GOT3 (cell line): ENCODE measurements around the gene HRK.
"Not testable (repeated sequence)": the region's sequence is repeated elsewhere in the genome, so short reads cannot be mapped to it uniquely, and the experiment has no call there.

Experiments used
- DNase-seq: peaks from one replicate; lab custom pipeline; 2025; ENCODE audit warnings: mixed read lengths; lab: John Stamatoyannopoulos, UW

HRK gene

DNA sequence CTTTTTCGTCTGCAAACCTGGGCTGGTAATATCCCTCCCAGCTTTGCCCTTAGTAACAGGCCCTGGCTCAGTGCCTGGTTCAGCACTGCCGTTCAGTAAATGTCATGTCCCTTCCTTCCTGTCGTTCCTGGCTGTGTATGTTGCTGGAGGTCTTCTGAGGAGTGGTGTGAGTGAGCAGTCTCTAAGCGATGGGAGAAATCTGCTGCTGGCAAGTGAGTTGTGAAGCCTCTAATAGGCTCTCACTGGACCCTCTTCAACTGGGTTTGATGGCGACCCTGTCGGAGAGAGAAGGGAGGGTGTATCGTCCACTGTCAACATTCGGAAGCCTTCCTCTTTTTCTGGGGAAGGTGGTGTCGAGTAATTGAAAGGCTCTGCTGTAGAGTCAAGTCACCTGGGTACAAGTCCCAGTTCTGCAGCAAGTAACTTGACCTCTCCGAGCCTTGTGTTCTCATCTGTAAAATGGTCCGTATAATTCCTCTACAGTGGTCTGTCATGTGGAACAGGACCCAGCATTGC lies 62.8 kb downstream of the HRK start:
- no peak for DNase-seq

DNA sequence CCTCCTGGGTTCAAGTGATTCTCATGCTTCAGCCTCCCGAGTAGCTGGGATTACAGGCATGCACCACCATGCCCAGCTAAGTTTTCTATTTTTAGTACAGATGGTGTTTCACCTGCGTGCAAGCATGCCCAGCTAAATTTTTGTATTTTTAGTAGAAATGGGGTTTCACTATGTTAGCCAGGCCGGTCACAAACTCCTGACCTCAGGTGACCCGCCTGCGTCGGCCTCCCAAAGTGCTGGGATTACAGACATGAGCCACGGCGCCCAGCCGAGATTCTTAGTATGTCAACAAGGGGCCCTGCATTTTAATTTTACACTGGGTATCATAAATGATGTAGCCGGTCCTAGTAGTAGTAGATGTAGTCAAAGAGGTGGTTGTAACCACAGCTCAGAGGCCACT lies 66.5 kb downstream of the HRK start:
- not testable (repeated sequence) for DNase-seq

DNA sequence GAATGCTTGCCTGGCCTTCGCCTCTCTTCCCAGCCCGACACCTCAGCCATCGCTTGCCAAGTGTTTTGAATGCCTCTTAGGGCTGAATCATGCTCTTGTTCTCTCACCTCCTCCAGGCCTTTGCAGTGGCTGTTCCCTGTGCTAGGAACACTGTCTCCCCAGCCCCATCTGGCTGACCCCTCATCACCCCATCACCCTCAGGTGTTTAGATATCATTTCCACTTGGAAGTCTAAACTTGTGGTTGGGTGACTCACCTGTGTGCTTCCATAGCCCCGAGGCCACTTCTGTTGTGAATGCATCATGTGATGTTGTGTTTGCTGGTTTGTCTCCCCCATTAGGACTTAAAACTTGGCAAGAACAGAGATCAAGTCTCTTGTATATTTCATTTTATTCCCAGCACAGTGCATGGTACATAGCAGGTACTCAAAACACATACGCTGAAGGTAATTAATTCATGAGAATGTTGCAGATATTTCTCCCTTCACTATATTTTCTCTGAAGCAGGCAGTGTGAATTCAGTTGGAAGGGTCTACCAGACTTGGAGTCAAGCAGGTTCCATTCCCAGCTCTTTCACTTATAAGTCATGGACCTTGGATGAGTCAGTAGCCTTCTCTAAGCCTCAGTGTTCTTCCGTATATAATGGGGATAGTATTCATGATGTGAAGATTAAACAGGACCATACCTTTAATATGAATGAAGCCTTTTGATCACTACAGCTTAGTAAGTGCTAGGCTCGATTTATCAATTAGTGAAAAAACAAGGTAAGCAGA lies 67.8 kb downstream of the HRK start:
- no peak for DNase-seq

DNA sequence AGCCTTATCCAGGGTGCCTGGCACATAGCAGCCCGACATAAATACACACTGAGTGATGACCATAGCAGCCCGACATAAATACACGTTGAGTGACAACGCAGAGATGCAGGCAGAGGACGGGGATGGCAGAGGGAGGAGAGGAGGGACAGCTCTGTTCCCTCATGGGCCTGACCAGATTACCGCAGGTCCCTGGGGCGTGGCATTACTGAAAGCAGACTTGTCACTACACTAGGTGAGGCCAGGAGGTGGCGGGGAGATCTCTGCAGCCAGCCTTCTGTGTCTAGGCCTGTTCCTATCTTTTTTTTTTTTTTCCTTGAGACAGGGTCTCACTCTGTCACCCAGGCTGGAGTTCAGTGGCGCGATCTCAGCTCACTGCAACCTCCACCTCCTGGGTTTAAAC lies 69.0 kb downstream of the HRK start:
- DNase-seq: no peak

DNA sequence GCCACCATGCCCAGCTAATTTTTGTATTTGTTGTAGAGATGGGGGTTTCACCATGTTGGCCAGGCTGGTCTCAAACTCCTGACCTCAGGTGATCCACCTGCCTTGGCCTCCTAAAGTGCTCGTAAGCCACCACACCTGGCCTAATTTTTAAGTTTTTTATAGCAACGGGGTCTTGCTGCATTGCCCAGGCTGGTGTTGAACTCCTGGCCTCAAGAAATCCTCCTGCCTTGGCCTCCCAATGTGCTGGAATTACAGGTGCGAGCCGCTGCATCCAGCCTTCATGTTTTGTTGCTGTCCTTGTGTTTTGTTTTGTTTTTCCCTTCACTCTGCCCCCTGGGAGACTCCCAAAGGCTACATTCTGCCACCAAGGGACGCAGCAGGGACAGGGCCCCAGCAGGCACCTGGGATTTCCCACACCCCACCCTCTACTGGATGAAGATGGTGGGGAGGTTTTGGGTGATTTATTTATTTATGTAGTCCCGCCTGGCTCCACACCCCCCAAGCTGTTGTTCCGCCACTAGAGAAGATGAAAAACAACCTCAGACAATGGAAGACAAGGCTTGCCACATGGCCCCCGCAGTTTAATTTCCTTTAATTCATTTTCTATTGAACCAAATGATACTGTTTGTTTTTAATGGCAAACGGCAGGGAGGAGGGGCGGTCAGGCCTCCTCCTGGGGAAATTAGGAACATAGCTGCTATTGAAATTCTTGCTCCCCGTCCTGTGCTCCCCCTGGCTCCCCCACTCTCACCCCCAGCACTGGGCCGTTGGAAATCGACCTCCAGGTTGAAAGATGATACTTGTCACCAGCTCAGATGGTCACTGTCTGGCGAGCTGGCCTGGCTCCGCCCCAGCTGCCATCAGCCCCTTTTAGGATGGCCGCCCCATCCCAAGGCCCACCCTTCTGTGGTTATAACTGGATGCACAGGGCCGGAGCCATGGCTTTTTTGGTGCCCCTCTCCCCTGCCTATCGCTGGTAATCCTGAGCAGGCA lies 72.8 kb downstream of the HRK start:
- no peak for DNase-seq

DNA sequence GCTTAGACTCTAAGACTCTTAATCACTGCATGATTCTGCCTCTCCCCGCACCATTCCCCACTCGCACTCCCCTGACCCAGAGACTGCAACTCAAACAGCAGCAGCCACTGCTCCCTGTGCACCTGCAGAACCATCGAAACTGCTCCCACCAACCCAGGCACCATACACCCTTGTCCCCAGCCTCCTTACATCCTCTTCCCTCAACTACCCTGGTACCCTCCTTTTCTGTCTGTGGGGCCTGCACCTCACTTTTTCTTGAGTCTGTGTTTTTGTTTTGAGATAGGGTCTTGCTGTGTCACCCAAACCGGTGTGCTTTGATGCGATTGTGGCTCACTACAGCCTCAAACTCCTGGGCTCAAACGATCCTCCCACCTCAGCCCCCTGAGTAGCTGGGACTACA lies 73.7 kb downstream of the HRK start:
- DNase-seq: no peak

DNA sequence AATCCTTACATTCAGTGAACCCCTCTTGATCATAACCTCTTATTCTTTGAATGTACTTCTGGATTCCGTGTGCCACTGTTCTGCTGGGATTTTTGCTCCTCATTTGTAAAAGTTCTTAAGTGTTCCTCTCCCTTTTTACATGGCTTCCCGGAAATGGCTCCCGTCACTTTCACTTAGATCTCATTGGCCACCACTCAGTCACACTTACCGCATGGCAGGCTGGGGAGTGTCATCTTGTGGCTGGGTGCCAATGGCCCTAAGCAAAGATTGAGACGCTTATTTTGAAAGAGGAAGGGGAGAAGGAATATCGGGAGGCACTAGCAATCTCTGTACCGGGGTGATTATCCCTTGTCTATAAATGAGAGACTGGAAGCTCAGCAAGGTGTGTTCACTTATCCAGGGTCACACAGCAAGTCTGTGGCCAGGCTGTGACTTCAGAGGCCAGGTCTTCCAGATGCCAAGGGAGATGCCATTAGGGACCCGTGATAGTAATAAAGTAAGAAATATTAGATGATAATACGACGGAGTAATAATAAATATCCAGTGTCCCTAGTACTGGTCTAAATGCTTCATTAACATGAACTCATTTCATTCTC lies 74.3 kb downstream of the HRK start:
- DNase-seq: no peak
